Limb (tissue), 2 donors: ENCODE data around the gene RAD23B.

Experiments used
- DNase-seq, 2 donors: peaks; one replicate each; pipeline ENCODE4 v3.0.0-alpha.2; 2016; ENCODE audit errors: extremely low spot score in 2 of 2

The RAD23B gene

DNA sequence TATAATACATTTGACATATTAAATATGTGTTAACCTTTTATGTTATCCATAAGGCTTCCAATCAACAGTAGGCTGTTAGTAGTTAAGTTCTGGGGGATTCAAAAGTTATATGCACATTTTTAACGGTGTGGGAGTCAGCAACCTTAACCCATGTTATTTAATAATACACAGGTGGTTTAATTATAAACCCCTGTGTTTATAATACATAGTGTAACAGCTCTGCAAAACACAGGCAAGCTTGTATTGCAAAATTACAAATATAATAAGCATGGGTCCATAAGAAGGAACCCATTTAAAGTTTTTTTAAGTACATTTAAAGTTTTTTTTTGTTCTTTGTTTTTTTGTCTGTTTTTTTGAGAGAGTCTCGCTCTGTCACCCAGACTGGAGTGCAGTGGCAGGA, 14.5 kb upstream of the RAD23B start:
- no peak for DNase-seq

- DNase-seq = no peak
These were observed 13.8 kb upstream of the RAD23B start for GRCh38 chr9:107269254-107269653.

GRCh38 chr9:107269681-107270080, 13.4 kb upstream of the RAD23B start:
- DNase-seq = no peak

GRCh38 chr9:107270082-107270481, 13.0 kb upstream of the RAD23B start:
- DNase-seq = no peak

GRCh38 chr9:107270580-107270979, 12.5 kb upstream of the RAD23B start:
- no peak for DNase-seq

DNA sequence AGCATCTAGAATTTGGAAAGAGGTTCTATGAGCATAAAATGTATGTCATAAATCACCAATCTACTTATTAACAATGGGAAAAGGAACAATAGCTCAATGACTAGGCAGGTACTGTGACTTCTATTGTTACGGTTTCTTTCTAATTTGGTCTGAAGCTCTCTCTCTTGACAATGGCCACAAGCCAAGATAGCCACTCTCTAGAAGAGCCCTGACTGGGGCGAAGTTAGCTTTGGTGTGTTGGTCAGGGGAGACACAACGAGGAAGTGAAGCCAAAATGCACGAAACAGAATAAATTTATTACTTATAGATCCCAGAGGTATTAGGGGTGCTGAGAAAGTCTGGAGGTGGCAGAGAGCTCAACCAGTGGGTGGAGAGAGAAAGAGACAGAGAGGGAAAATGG, 9.4 kb upstream of the RAD23B start:
- DNase-seq = no peak

DNA sequence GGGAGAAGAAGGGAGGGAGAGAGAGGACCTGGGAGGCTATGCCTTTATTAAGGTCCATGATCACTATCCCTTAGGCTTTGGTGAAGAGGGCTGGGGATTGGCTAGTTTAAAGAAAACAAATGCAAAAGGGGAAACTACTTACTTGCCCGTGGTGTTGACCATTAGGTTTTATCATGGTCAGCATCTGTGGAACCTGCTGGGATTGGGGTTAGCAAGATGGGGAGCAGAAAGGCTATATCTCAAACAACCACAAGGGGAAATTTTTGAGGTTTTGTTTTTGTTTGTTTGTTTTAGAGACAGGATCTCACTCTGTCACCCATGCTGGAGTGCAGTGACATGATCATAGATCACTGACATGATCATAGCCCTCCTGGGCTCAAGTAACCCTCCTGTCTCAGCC, 9.0 kb upstream of the RAD23B start:
- no peak for DNase-seq

DNA sequence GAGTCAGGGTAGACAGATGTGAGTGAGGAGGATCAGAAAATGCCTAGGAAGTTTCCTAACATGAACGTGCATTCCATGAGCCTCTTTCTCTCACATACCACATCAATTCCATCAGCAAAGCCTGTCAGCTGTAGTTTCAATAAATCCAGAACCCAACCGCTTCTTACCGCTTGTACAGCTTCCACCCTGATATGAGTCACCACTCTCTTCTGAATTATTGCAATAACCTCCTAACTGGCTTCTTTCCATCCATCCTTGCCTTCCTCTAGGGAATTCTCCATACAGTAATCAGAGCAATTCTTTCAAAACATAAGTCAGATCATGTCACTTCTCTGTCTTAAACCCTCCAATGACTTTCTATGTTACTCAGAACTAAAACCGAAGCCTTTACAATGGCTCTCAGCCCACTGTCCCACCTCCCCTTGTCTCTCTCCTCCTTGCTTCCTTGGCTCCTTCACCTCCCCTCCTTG, 8.1 kb upstream of the RAD23B start:
- DNase-seq = peak in 1 of 2 donors; percentile 71

GRCh38 chr9:107275530-107275929, 7.5 kb upstream of the RAD23B start:
- DNase-seq = no peak

GRCh38 chr9:107276966-107277710, 5.9 kb upstream of the RAD23B start:
- peak in 1 of 2 donors; percentile 57 for DNase-seq

GRCh38 chr9:107277801-107278200, 5.3 kb upstream of the RAD23B start:
- no peak for DNase-seq

DNA sequence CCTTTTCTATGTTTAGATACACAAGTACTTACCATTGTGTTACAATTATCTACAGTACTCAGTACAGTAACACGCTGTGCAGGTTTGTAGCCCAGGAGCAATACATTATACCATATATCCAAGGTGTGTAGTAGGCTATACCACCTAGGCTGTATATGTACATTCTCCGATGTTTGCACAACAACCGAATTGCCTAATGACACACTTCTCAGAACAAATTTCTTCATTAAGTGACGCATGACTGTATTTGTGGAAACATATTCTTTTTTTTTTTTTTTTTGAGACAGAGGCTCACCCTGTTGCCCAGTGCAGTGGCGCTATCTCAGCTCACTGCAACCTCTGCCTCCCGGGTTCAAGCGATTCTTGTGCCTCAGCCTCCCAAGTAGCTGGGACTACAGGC, 4.0 kb upstream of the RAD23B start:
- no peak for DNase-seq

DNA sequence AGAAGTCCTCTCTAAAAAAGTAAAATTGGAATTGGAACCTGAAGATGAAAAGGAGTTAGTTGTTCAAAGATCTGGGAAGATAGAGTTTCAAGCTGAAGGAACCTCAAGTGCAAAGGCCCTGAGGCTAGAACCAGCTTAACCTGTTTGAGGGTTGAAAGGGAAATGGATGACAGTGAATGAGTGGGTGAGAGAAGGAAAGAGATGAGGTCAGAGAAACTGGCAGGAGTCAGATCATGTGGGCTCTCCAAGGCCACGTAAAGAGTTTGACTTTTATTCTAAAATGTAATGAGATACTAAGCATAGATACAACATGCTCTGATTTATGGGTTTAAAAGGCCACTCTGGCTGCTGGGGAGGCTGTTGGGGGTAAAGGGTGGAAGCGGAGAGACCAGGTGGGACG, 2.5 kb upstream of the RAD23B start:
- no peak for DNase-seq

- no peak for DNase-seq
These were observed 1.9 kb upstream of the RAD23B start for GRCh38 chr9:107281184-107281583.

DNA sequence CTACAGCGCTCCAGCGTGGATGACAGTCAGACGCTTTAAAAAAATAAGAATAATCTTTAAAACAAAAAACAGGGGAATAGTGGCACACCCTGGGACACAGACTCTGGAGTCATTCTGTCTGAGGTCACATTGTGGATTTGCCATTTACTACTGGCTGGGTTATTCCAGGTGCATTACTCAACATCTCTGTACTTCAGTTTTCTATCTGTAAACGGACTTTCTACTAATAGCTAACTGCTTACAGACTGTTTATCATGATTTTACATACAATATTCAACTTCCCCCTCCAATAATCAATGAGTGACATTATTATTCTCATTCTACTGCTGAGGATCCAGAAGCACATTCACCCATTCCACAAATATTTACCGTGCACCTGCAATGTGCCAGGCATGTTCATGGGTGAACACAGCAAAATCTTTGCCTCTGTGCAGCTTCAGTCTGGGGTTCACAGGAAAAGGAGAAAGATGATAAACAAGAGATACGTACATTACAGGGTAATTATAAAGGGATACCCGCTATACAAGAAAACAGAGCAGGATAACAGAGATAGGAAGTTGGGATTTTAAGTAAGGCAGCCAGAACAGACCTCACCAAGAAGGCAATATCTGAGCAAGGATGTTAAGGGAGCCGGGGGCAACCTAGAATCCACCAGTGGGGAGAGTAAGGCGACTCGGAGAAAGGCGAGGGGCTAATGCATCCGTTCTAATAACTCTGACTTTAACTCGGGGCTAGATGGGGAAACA, 984 bp upstream of the RAD23B start:
- DNase-seq = no peak

- DNase-seq = peak; percentile 35 to 84
These were observed 841 bp downstream of the RAD23B start for GRCh38 chr9:107283623-107284616.

DNA sequence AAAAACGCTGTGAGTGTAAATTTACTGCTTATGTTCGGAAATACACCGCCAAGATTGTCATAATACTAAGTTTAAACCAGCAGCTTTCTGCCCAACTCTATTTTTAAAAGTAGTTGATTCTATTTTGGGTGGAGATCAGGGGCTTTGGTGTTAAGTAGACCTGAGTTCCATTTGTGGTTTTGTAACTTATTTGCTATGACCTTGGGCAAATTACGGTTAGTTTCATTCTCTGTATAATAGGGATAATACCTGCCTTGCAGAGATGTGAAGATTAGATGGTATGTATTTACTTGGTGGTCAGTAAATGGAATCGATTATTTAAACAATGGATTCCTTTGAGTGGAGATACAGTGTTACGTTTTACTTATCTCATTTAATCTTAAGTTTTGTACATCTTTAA, 1.6 kb downstream of the RAD23B start:
- DNase-seq = no peak

DNA sequence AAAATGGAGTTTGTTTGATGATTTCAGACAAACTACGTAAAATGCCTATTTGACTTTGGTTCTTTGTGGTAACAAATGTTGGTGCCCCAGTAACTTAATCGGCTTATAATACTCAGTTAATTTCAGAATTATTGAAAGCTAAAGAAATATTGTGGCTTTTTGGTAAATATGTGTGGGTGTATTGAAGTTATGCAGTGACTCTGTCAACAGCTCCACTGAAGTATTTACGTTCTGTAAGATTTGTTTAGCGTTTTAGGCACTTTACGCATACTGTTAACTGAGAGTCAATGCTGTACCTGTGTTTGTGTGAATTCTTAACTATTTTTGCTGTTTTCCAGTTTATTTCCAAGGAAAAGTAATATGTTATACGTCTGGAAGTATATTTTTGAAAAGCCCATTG, 2.2 kb downstream of the RAD23B start:
- no peak for DNase-seq

- no peak for DNase-seq
These were observed 3.0 kb downstream of the RAD23B start for GRCh38 chr9:107286057-107286456.

- no peak for DNase-seq
These were observed 5.6 kb downstream of the RAD23B start for GRCh38 chr9:107288701-107289100.

DNA sequence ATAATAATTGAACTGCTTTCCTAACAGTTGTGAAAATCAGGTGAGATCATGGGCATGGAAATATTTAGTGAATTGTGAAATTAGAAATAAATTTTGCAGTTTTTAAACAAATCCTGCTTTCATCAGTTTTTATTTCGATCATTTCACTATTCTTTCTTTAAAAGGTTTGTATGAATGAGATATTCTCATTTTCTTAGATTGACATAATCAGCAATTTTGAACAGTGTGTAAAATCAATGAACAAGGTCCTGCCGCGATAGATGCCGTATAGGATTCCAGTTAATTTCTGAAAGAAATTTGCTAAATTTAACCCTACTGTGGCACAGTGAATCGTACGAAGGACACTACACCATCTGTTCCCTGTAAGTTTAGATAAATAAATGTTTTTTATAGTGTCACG, 7.5 kb downstream of the RAD23B start:
- no peak for DNase-seq
